ENCODE results near the gene TMEM131.
"Not testable (repeated sequence)": the region's sequence is repeated elsewhere in the genome, so short reads cannot be mapped to it uniquely, and the experiment has no call there.

TMEM131 gene

GRCh38 chr2:97985998-97986397 is 9.8 kb downstream of the TMEM131 start:
- DNase-seq: no peak

GRCh38 chr2:97983698-97984097 is 12.1 kb downstream of the TMEM131 start:
- no peak for DNase-seq

- no peak for DNase-seq
Measured at GRCh38 chr2:97983134-97983533, 12.6 kb downstream of the TMEM131 start.

- no peak for DNase-seq
Measured at GRCh38 chr2:97982621-97983020, 13.1 kb downstream of the TMEM131 start.

GRCh38 chr2:97981961-97982360 is 13.8 kb downstream of the TMEM131 start:
- DNase-seq: no peak

GRCh38 chr2:97979904-97980303 is 15.8 kb downstream of the TMEM131 start:
- DNase-seq: no peak

- no peak for DNase-seq
Measured at GRCh38 chr2:97974471-97974870, 21.3 kb downstream of the TMEM131 start.

- no peak for DNase-seq
Measured at GRCh38 chr2:97970293-97971060, 25.3 kb downstream of the TMEM131 start.

GRCh38 chr2:97969081-97970067 is 26.4 kb downstream of the TMEM131 start:
- no peak for DNase-seq

- no peak for DNase-seq
Measured at GRCh38 chr2:97967931-97968627, 27.7 kb downstream of the TMEM131 start.

- DNase-seq: no peak
Measured at GRCh38 chr2:97967216-97967592, 28.5 kb downstream of the TMEM131 start.

- no peak for DNase-seq
Measured at GRCh38 chr2:97966545-97967215, 29.1 kb downstream of the TMEM131 start.

- no peak for DNase-seq
Measured at GRCh38 chr2:97965116-97965515, 30.6 kb downstream of the TMEM131 start.

- DNase-seq: no peak
Measured at GRCh38 chr2:97963880-97964279, 31.9 kb downstream of the TMEM131 start.

- DNase-seq: no peak
Measured at GRCh38 chr2:97963079-97963406, 32.7 kb downstream of the TMEM131 start.

- no peak for DNase-seq
Measured at GRCh38 chr2:97961534-97961933, 34.2 kb downstream of the TMEM131 start.

- no peak for DNase-seq
Measured at GRCh38 chr2:97958184-97958583, 37.6 kb downstream of the TMEM131 start.

GRCh38 chr2:97957432-97958183 is 38.1 kb downstream of the TMEM131 start:
- no peak for DNase-seq

GRCh38 chr2:97956753-97957152 is 39.0 kb downstream of the TMEM131 start:
- DNase-seq: not testable (repeated sequence)

- DNase-seq: no peak
Measured at GRCh38 chr2:97953853-97954252, 41.9 kb downstream of the TMEM131 start.

- DNase-seq: no peak
Measured at GRCh38 chr2:97952357-97952756, 43.4 kb downstream of the TMEM131 start.

- no peak for DNase-seq
Measured at GRCh38 chr2:97951155-97951680, 44.5 kb downstream of the TMEM131 start.
